Panc1 (cell line): ENCODE results near the gene CD274. TPM values are rescaled to one million over a fixed set of nuclear protein-coding genes. Genes with fewer than 3 reads are reported as not detected.

ENCODE experiments used
- ATAC-seq: fragments of 200-7000 bp; cut with Tn5 transposase; 2 replicates; pipeline ENCODE4 v1.9.1; 2020; ENCODE audit warnings: mild to moderate bottlenecking, moderate library complexity
- BruUV-seq: library from RNA; stranded (reverse); fragments of 400-500 nt; replicated peaks from 2 replicates; lab custom pipeline; 2021; lab: Mats Ljungman, UMichigan
- CTCF ChIA-PET: fragments of 300-600 bp; sonication (Branson Sonifier 250); formaldehyde crosslinking; loops from one replicate; lab custom pipeline; 2022; ENCODE audit warnings: antibody characterized with exemption; lab: Charles Lee
- POLR2A ChIA-PET: fragments of 300-600 bp; sonication (Branson Sonifier 250); formaldehyde crosslinking; loops from one replicate; lab custom pipeline; 2022; ENCODE audit warnings: antibody characterized with exemption; lab: Charles Lee
- DNase-seq: peaks from one replicate; pipeline ENCODE4 v3.0.0-alpha.2; 2010; ENCODE audit warnings: low read depth, low spot score
- H3K27ac ChIP-seq: 2 replicates; pipeline ENCODE4 v1.5.1; 2011; ENCODE audit warnings: mild to moderate bottlenecking, low read length, inconsistent platforms
- H3K27me3 ChIP-seq: fragments of 200-500 bp; sonication (Bioruptor generic); 2 replicates; pipeline ENCODE4 v1.6.0; 2014; ENCODE audit warnings: low read length, inconsistent platforms; ENCODE audit not compliant: control insufficient read depth, insufficient read depth
- H3K36me3 ChIP-seq: fragments of 200-500 bp; sonication (Bioruptor generic); 2 replicates; pipeline ENCODE4 v1.5.1; 2014; ENCODE audit warnings: inconsistent platforms, mild to moderate bottlenecking, low read length, moderate library complexity; ENCODE audit not compliant: control insufficient read depth, insufficient read depth
- H3K4me1 ChIP-seq: 2 replicates; pipeline ENCODE4 v1.5.1; 2011; ENCODE audit warnings: inconsistent platforms, mild to moderate bottlenecking, low read length, moderate library complexity; ENCODE audit not compliant: control insufficient read depth, insufficient read depth
- H3K4me3 ChIP-seq, 2 experiments: 2 replicates each; pipeline ENCODE4 v1.5.1; 2011 to 2012; ENCODE audit warnings: low read depth in 2 of 2, low read length in 2 of 2, mild to moderate bottlenecking in 2 of 2, inconsistent platforms in 1 of 2, moderate library complexity in 1 of 2
- H3K9me3 ChIP-seq: fragments of 200-500 bp; sonication (Bioruptor generic); 2 replicates; pipeline ENCODE4 v1.5.1; 2014; ENCODE audit warnings: low read depth, mild to moderate bottlenecking, inconsistent platforms, low read length, moderate library complexity; ENCODE audit not compliant: control insufficient read depth, insufficient read depth
- CTCF ChIP-seq: fragments of 450-650 bp; IDR thresholded peaks from 2 replicates; pipeline ENCODE4 v1.5.1; 2017; ENCODE audit warnings: mild to moderate bottlenecking
- POLR2AphosphoS5 ChIP-seq: IDR thresholded peaks from 2 replicates; pipeline ENCODE4 v1.6.1; 2012; ENCODE audit warnings: mild to moderate bottlenecking, low read depth, low read length, moderate library complexity
- REST ChIP-seq, 2 experiments: IDR thresholded peaks; 2 replicates each; pipeline ENCODE4 v1.6.1; 2011 to 2012; ENCODE audit warnings: low read depth in 2 of 2, control low read depth in 1 of 2, low read length in 1 of 2, mild to moderate bottlenecking in 1 of 2, moderate library complexity in 1 of 2; ENCODE audit not compliant: insufficient read depth in 1 of 2
- SIN3A ChIP-seq: IDR thresholded peaks from 2 replicates; pipeline ENCODE4 v1.6.1; 2012; ENCODE audit warnings: low read depth, mild to moderate bottlenecking, low read length, moderate library complexity, borderline replicate concordance; ENCODE audit not compliant: insufficient read depth
- TCF7L2 ChIP-seq: IDR thresholded peaks from 2 replicates; pipeline ENCODE4 v1.6.1; 2011; ENCODE audit warnings: mild to moderate bottlenecking, low read depth, low read length, inconsistent platforms
- in situ Hi-C: cut with HindIII; loops from 2 replicates; pipeline ENCODE4 v1.10.0; 2016; ENCODE audit warnings: low sequenced_read_pairs, low pct_unique_long_range_greater_than_20kb
- intact Hi-C: fragments of 100-400 bp; cut with micrococcal nuclease; formaldehyde crosslinking; loops from one replicate; pipeline ENCODE4 v1.10.0; 2022; ENCODE audit not compliant: unreplicated experiment
- total RNA-seq: library from RNA; stranded (reverse); gene quantifications from one replicate; pipeline ENCODE4 v1.2.1, GENCODE V29; 2021; ENCODE audit not compliant: unreplicated experiment

The CD274 gene
- total RNA-seq, 1 experiment from 2014 or later: 0.21 TPM

GRCh38 chr9:5509573-5509972 lies 59.2 kb downstream of the CD274 start:
- POLR2A ChIA-PET: no interaction called here
- CTCF ChIA-PET: no interaction called here
- Histone ChIP-seq H3K27ac (no peak overlapping the region), H3K4me1 (no peaks in the 10 kb centered on the region), H3K9me3 (no peaks in the 10 kb centered on the region), H3K27me3 (no peaks in the 10 kb centered on the region), H3K36me3 (no peaks in the 10 kb centered on the region), H3K4me3 (no peak overlapping the region)
- ATAC-seq (no peak), DNase-seq (peak; percentile 25)
- intact Hi-C loops (no loop called here), in situ Hi-C loops (no loop called here)
- BruUV-seq: no TSS peak
- TF ChIP-seq CTCF (no peak), SIN3A (no peak)

GRCh38 chr9:5510360-5510931 lies 60.1 kb downstream of the CD274 start, which contains the start of gene PDCD1LG2:
TSS of gene PDCD1LG2 (plus strand) at chr9:5510531. CDS start at chr9:5522547, 12,016 bp downstream.
- ATAC-seq (no peak), DNase-seq (no peak)
- CTCF ChIA-PET: no interaction called here
- no TSS peak for BruUV-seq
- Histone ChIP-seq H3K9me3 (no peaks in the 10 kb centered on the region), H3K4me3 (peak within 1 kb of the TSS in 1 of 2 experiments; percentile 4; a peak in 1 of 4 replicates), H3K36me3 (no peaks in the 10 kb centered on the region), H3K27me3 (no peaks in the 10 kb centered on the region), H3K27ac (no peak within 1 kb of the TSS), H3K4me1 (no peaks in the 10 kb centered on the region)
- POLR2A ChIA-PET: interaction anchor here (0.6 kb wide), 1 partner anchor 28 kb away, joined by 3 read pairs; no protein-coding TSS in a partner anchor
- in situ Hi-C loops (no loop called here), intact Hi-C loops (no loop called here)
- no peak for TF ChIP-seq POLR2AphosphoS5
- TF ChIP-seq SIN3A: no peak
- no peak for TF ChIP-seq REST (IDR thresholded peaks at IDR 0.05; ENCODE audit: insufficient read depth in 1 of 2, low read depth in 2 of 2, low read length in 1 of 2)
- no peak for TF ChIP-seq CTCF
- TF ChIP-seq TCF7L2: no peak
